Neural progenitor cell (in vitro differentiated cells): ENCODE data around the gene TMBIM1. TPM values are rescaled to one million over a fixed set of nuclear protein-coding genes. Genes with fewer than 3 reads are reported as not detected.
A peak's percentile ranks its signal among the peaks of the same experiment; 100 is the strongest.

Source experiments
- DNase-seq: peaks from one replicate; pipeline ENCODE4 v3.0.0-alpha.2; 2016; ENCODE audit warnings: low spot score
- H2AFZ ChIP-seq: fragments of 200-600 bp; sonication (generic); replicated peaks from 2 replicates; pipeline ENCODE4 v1.6.1; 2016; ENCODE audit warnings: antibody characterized with exemption
- H3F3A ChIP-seq: fragments of 200-600 bp; sonication (generic); 2 replicates; pipeline ENCODE4 v1.6.1; 2016; ENCODE audit warnings: antibody characterized with exemption, low read depth
- H3K27ac ChIP-seq: fragments of 200-600 bp; sonication (generic); 2 replicates; pipeline ENCODE4 v1.5.1; 2016; ENCODE audit warnings: mild to moderate bottlenecking
- H3K27me3 ChIP-seq: fragments of 200-600 bp; sonication (generic); 2 replicates; pipeline ENCODE4 v1.6.1; 2016; ENCODE audit warnings: mild to moderate bottlenecking, moderate library complexity
- H3K36me3 ChIP-seq: fragments of 200-600 bp; sonication (generic); 2 replicates; pipeline ENCODE4 v1.5.1; 2016
- H3K4me1 ChIP-seq: fragments of 200-600 bp; sonication (generic); 2 replicates; pipeline ENCODE4 v1.6.1; 2016; ENCODE audit warnings: mixed run types
- H3K4me2 ChIP-seq: fragments of 200-600 bp; sonication (generic); 2 replicates; pipeline ENCODE4 v1.6.1; 2016
- H3K4me3 ChIP-seq: fragments of 200-600 bp; sonication (generic); 2 replicates; pipeline ENCODE4 v1.5.1; 2016
- H3K79me2 ChIP-seq: fragments of 200-600 bp; sonication (generic); 2 replicates; pipeline ENCODE4 v1.6.1; 2016; ENCODE audit warnings: low read depth
- H3K9ac ChIP-seq: fragments of 200-600 bp; sonication (generic); 2 replicates; pipeline ENCODE4 v1.6.1; 2016
- H3K9me3 ChIP-seq: fragments of 200-600 bp; sonication (generic); 2 replicates; pipeline ENCODE4 v1.5.1; 2016; ENCODE audit warnings: low read depth
- H4K20me1 ChIP-seq: fragments of 200-600 bp; sonication (generic); 2 replicates; pipeline ENCODE4 v1.6.1; 2016; ENCODE audit warnings: low read depth
- H3K27ac Mint-ChIP-seq: 3 replicates; pipeline ENCODE4 v1.8.0; 2021; ENCODE audit warnings: mixed read lengths
- H3K27me3 Mint-ChIP-seq: 2 replicates; pipeline ENCODE4 v1.8.0; 2022; ENCODE audit warnings: low read depth, mild to moderate bottlenecking, inconsistent platforms, moderate library complexity, mixed read lengths; ENCODE audit not compliant: insufficient read depth
- H3K36me3 Mint-ChIP-seq: 3 replicates; pipeline ENCODE4 v1.8.0; 2021; ENCODE audit warnings: mixed read lengths
- H3K4me1 Mint-ChIP-seq: 3 replicates; pipeline ENCODE4 v1.8.0; 2021; ENCODE audit warnings: mixed read lengths
- H3K4me3 Mint-ChIP-seq: 3 replicates; pipeline ENCODE4 v1.8.0; 2021; ENCODE audit warnings: mild to moderate bottlenecking, moderate library complexity, mixed read lengths
- H3K9me3 Mint-ChIP-seq: 3 replicates; pipeline ENCODE4 v1.8.0; 2020; ENCODE audit warnings: mixed read lengths
- CTCF ChIP-seq: fragments of 200-600 bp; sonication (generic); IDR thresholded peaks from 2 replicates; pipeline ENCODE4 v1.5.1; 2017; ENCODE audit warnings: antibody characterized with exemption, mild to moderate bottlenecking
- EZH2 ChIP-seq: fragments of 200-600 bp; sonication (generic); IDR thresholded peaks from 2 replicates; pipeline ENCODE4 v1.6.1; 2017; ENCODE audit warnings: antibody characterized with exemption, mild to moderate bottlenecking, moderate library complexity
- EZH2phosphoT487 ChIP-seq: fragments of 200-600 bp; sonication (generic); IDR thresholded peaks from 2 replicates; pipeline ENCODE4 v1.6.1; 2017; ENCODE audit warnings: antibody characterized with exemption
- total RNA-seq: library from RNA; depleted of rRNA; stranded (reverse); fragments of >200 nt; gene quantifications from 2 replicates; pipeline ENCODE4 v1.2.3, GENCODE V29; 2015; ENCODE audit warnings: low replicate concordance

TMBIM1 gene
- total RNA-seq, 1 donor from 2014 or later: 11.1 TPM

DNA sequence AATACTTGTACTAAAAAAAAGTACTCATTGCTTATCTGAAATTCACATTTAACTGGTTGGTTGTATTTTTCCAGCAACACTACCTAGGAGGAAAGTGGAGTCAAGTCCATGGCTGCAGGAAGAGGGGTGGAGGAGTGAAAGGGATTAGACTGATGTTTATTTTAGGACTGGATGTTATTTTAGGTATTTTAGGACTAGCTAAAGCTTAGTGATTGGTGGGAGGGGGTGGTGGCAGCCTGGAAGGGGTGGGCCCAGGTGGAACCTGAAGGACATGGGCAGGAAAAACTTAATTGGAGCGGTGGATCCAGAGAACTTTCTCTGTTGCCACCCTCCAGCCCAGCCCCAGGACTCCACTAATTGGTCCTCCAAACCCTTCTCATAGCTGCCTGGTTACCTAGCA is 3.9 kb upstream of the TMBIM1 start:
- peaks cover 16% of the 10 kb centered on the region for H3K4me1 Mint-ChIP-seq
- H3K4me2 ChIP-seq: no peak overlapping the region

DNA sequence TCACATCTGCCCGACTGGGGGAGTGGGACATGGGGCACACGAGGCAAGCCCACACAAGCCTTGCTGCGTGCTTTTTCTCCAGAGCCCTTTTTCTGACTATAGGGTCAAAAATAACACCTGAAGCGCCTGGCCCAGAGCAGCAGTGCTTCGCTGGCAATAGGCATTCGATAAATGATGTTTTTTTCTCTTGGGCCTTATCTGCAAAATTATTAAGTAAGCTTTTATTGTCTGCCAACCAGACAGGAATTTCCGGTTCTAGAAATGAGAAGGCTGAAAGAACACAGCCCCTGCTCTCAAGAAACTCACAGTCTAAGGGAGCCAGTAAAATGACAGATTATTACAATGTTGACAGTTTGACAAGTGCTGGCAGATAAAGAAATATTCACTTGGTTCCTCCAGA is 2.7 kb upstream of the TMBIM1 start:
- Histone ChIP-seq H4K20me1 (no peaks in the 10 kb centered on the region), H3K4me2 (peak overlapping the region; percentile 25), H3K4me3 (no peak overlapping the region), H3K79me2 (no peaks in the 10 kb centered on the region), H2AFZ (no peak overlapping the region), H3K27ac (no peak overlapping the region), H3K9me3 (no peaks in the 10 kb centered on the region), H3K36me3 (no peaks in the 10 kb centered on the region), H3F3A (peaks cover 12% of the 10 kb centered on the region), H3K4me1 (peaks cover 14% of the 10 kb centered on the region), H3K27me3 (peaks cover 13% of the 10 kb centered on the region), H3K9ac (no peak overlapping the region)
- no peaks in the 10 kb centered on the region for H3K36me3 Mint-ChIP-seq
- no peak for DNase-seq
- H3K9me3 Mint-ChIP-seq: no peaks in the 10 kb centered on the region
- TF ChIP-seq EZH2phosphoT487 (no peak), EZH2 (no peak), CTCF (no peak)
- peaks cover 23% of the 10 kb centered on the region for H3K4me1 Mint-ChIP-seq
- H3K27me3 Mint-ChIP-seq: peaks cover 8% of the 10 kb centered on the region
- peak overlapping the region; percentile 33 for H3K27ac Mint-ChIP-seq
- no peak overlapping the region for H3K4me3 Mint-ChIP-seq

More for the DNA sequence above, 3.9 kb upstream of the TMBIM1 start:
- no peaks in the 10 kb centered on the region for H4K20me1 ChIP-seq
- H3K9ac ChIP-seq: no peak overlapping the region
- peak overlapping the region; percentile 22 for H3K4me3 Mint-ChIP-seq
- no peaks in the 10 kb centered on the region for H3K9me3 Mint-ChIP-seq
- peak overlapping the region; percentile 5 for H3K27ac Mint-ChIP-seq
- DNase-seq: no peak
- no peaks in the 10 kb centered on the region for H3K36me3 ChIP-seq
- H3K27me3 ChIP-seq: peaks cover 13% of the 10 kb centered on the region
- no peak overlapping the region for H3K4me3 ChIP-seq
- H3K4me1 ChIP-seq: peaks cover 9% of the 10 kb centered on the region
- no peaks in the 10 kb centered on the region for H3K36me3 Mint-ChIP-seq
- no peak overlapping the region for H2AFZ ChIP-seq
- H3K27ac ChIP-seq: no peak overlapping the region
- H3F3A ChIP-seq: peaks cover 5% of the 10 kb centered on the region
- no peak for TF ChIP-seq EZH2
- no peak for TF ChIP-seq CTCF
- no peak for TF ChIP-seq EZH2phosphoT487
- H3K79me2 ChIP-seq: no peaks in the 10 kb centered on the region
- no peaks in the 10 kb centered on the region for H3K9me3 ChIP-seq
- peaks cover 8% of the 10 kb centered on the region for H3K27me3 Mint-ChIP-seq

GRCh38 chr2:218294430-218295022 is 2.2 kb upstream of the TMBIM1 start:
- Histone ChIP-seq H3K9me3 (no peaks in the 10 kb centered on the region), H2AFZ (no peak overlapping the region), H3F3A (peaks cover 17% of the 10 kb centered on the region), H3K27ac (no peak overlapping the region), H3K36me3 (no peaks in the 10 kb centered on the region), H3K4me3 (no peak overlapping the region), H3K27me3 (peaks cover 13% of the 10 kb centered on the region), H3K4me2 (peak overlapping the region; percentile 25), H3K9ac (no peak overlapping the region), H3K79me2 (no peaks in the 10 kb centered on the region), H3K4me1 (peaks cover 19% of the 10 kb centered on the region), H4K20me1 (no peaks in the 10 kb centered on the region)
- Mint-ChIP-seq H3K4me3 (no peak overlapping the region), H3K4me1 (peaks cover 28% of the 10 kb centered on the region), H3K36me3 (no peaks in the 10 kb centered on the region), H3K27me3 (peaks cover 8% of the 10 kb centered on the region), H3K27ac (peak overlapping the region; percentile 33), H3K9me3 (no peaks in the 10 kb centered on the region)
- TF ChIP-seq CTCF: no peak
- TF ChIP-seq EZH2phosphoT487: no peak
- no peak for TF ChIP-seq EZH2
- no peak for DNase-seq
